BLaER1 treated with 17β-estradiol and CSF1 and Interleukin-3, amounts not matched to agents 10 nM and 100 nM (cell line): ENCODE results near the gene DYNC1H1.
A peak's percentile ranks its signal among the peaks of the same experiment; 100 is the strongest.

Experiments used
- H3K27ac ChIP-seq, 11 experiments: shearing (Covaris generic); formaldehyde crosslinking; 2 replicates each; pipeline ENCODE4 v1.8.1; 2022
- H3K27me3 ChIP-seq, 11 experiments: shearing (Covaris generic); formaldehyde crosslinking; 2 replicates each; pipeline ENCODE4 v1.8.1; 2022
- H3K36me3 ChIP-seq, 11 experiments: shearing (Covaris generic); formaldehyde crosslinking; 2 replicates each; pipeline ENCODE4 v1.8.1; 2022
- H3K4me1 ChIP-seq, 10 experiments: shearing (Covaris generic); formaldehyde crosslinking; 2 replicates each; pipeline ENCODE4 v1.8.1; 2022
- H3K4me2 ChIP-seq, 11 experiments: shearing (Covaris generic); formaldehyde crosslinking; 2 replicates each; pipeline ENCODE4 v1.8.1; 2022
- H3K4me3 ChIP-seq, 10 experiments: shearing (Covaris generic); formaldehyde crosslinking; 2 replicates each; pipeline ENCODE4 v1.8.1; 2022
- H3K9ac ChIP-seq, 11 experiments: shearing (Covaris generic); formaldehyde crosslinking; 2 replicates each; pipeline ENCODE4 v1.8.1; 2022
- H3K9me3 ChIP-seq, 11 experiments: shearing (Covaris generic); formaldehyde crosslinking; replicated peaks in 1 of 11; 2 replicates each; pipeline ENCODE4 v1.8.1; 2022
- H4K20me1 ChIP-seq, 11 experiments: shearing (Covaris generic); formaldehyde crosslinking; 2 replicates each; pipeline ENCODE4 v1.8.1; 2022
- Cebpa-rat ChIP-seq, 11 experiments: shearing (Covaris generic); IDR thresholded peaks; 2 replicates each; pipeline ENCODE4 v1.8.1; 2022

DYNC1H1 gene

GRCh38 chr14:101934601-101935150 is 29.7 kb upstream of the DYNC1H1 start:
- no peaks in the 10 kb centered on the region for H3K9me3 ChIP-seq
- no peak for TF ChIP-seq Cebpa-rat (IDR thresholded peaks at IDR 0.05)
- no peak overlapping the region for H3K4me2 ChIP-seq
- H3K9ac ChIP-seq: no peak overlapping the region
- no peaks in the 10 kb centered on the region for H3K36me3 ChIP-seq
- no peak overlapping the region for H3K27ac ChIP-seq
- no peak overlapping the region for H3K4me3 ChIP-seq
- no peaks in the 10 kb centered on the region for H3K27me3 ChIP-seq
- H4K20me1 ChIP-seq: no peaks in the 10 kb centered on the region
- H3K4me1 ChIP-seq: peaks cover 0 to 11% (median 0%) of the 10 kb centered on the region in 10 experiments; a peak in 2 of 20 replicates

- Histone ChIP-seq H3K9ac (no peak overlapping the region), H3K4me3 (no peak overlapping the region), H3K4me2 (no peak overlapping the region)
These were observed 26.2 kb upstream of the DYNC1H1 start for GRCh38 chr14:101937926-101938767.

GRCh38 chr14:101939646-101940170 is 24.7 kb upstream of the DYNC1H1 start:
- Histone ChIP-seq H3K9ac (no peak overlapping the region), H3K4me2 (no peak overlapping the region), H3K36me3 (no peaks in the 10 kb centered on the region), H3K27ac (no peak overlapping the region), H3K4me3 (no peak overlapping the region), H3K4me1 (no peaks in the 10 kb centered on the region), H4K20me1 (no peaks in the 10 kb centered on the region), H3K9me3 (no peaks in the 10 kb centered on the region), H3K27me3 (peaks cover 0 to 6% (median 2%) of the 10 kb centered on the region in 11 experiments; a peak in 6 of 22 replicates)
- no peak for TF ChIP-seq Cebpa-rat (IDR thresholded peaks at IDR 0.05)

More at GRCh38 chr14:101937926-101938767, 26.2 kb upstream of the DYNC1H1 start:
- no peak overlapping the region for H3K27ac ChIP-seq
- no peak for TF ChIP-seq Cebpa-rat (IDR thresholded peaks at IDR 0.05)
- no peaks in the 10 kb centered on the region for H3K36me3 ChIP-seq
- no peaks in the 10 kb centered on the region for H4K20me1 ChIP-seq
- H3K9me3 ChIP-seq: no peaks in the 10 kb centered on the region
- H3K4me1 ChIP-seq: peaks cover 0 to 10% (median 0%) of the 10 kb centered on the region in 10 experiments; a peak in 2 of 20 replicates
- no peaks in the 10 kb centered on the region for H3K27me3 ChIP-seq

GRCh38 chr14:101944451-101944850 is 19.9 kb upstream of the DYNC1H1 start:
- no peak for TF ChIP-seq Cebpa-rat (IDR thresholded peaks at IDR 0.05)
- peaks cover 0 to 22% (median 15%) of the 10 kb centered on the region in 11 experiments; a peak in 8 of 22 replicates for H3K27me3 ChIP-seq
- no peak overlapping the region for H3K4me2 ChIP-seq
- H3K9ac ChIP-seq: no peak overlapping the region
- H3K9me3 ChIP-seq: no peaks in the 10 kb centered on the region
- H3K36me3 ChIP-seq: no peaks in the 10 kb centered on the region
- no peak overlapping the region for H3K27ac ChIP-seq
- H3K4me3 ChIP-seq: no peak overlapping the region
- H3K4me1 ChIP-seq: peaks cover 10 to 21% (median 19%) of the 10 kb centered on the region in 10 experiments
- no peaks in the 10 kb centered on the region for H4K20me1 ChIP-seq

GRCh38 chr14:101945171-101945570 is 19.2 kb upstream of the DYNC1H1 start:
- H3K4me3 ChIP-seq: no peak overlapping the region
- TF ChIP-seq Cebpa-rat (IDR thresholded peaks at IDR 0.05): no peak
- H4K20me1 ChIP-seq: no peaks in the 10 kb centered on the region
- no peaks in the 10 kb centered on the region for H3K9me3 ChIP-seq
- H3K27ac ChIP-seq: no peak overlapping the region
- H3K27me3 ChIP-seq: peaks cover 0 to 22% (median 15%) of the 10 kb centered on the region in 11 experiments; a peak in 8 of 22 replicates
- no peak overlapping the region for H3K9ac ChIP-seq
- no peak overlapping the region for H3K4me2 ChIP-seq
- H3K4me1 ChIP-seq: peaks cover 17 to 28% (median 25%) of the 10 kb centered on the region in 10 experiments
- no peaks in the 10 kb centered on the region for H3K36me3 ChIP-seq

GRCh38 chr14:101947577-101947903 is 16.8 kb upstream of the DYNC1H1 start:
- peak overlapping the region; percentile 67 to 95 (median 78) for H3K4me3 ChIP-seq
- H3K9ac ChIP-seq: peak overlapping the region; percentile 81 to 100 (median 94)
- H3K9me3 ChIP-seq: no peaks in the 10 kb centered on the region
- H3K27ac ChIP-seq: peak overlapping the region; percentile 78 to 100 (median 95)
- H3K27me3 ChIP-seq: peaks cover 0 to 22% (median 15%) of the 10 kb centered on the region in 11 experiments; a peak in 8 of 22 replicates
- peak overlapping the region; percentile 77 to 99 (median 90) for H3K4me2 ChIP-seq
- TF ChIP-seq Cebpa-rat (IDR thresholded peaks at IDR 0.05): no peak
- peaks cover 23 to 34% (median 27%) of the 10 kb centered on the region in 10 experiments for H3K4me1 ChIP-seq
- peaks cover 0 to 4% (median 0%) of the 10 kb centered on the region in 11 experiments; a peak in 2 of 22 replicates for H4K20me1 ChIP-seq
- no peaks in the 10 kb centered on the region for H3K36me3 ChIP-seq

- H3K9me3 ChIP-seq: no peaks in the 10 kb centered on the region
- H3K4me1 ChIP-seq: peaks cover 23 to 34% (median 27%) of the 10 kb centered on the region in 10 experiments
- peak overlapping the region; percentile 81 to 100 (median 94) for H3K9ac ChIP-seq
- peaks cover 0 to 22% (median 15%) of the 10 kb centered on the region in 11 experiments; a peak in 8 of 22 replicates for H3K27me3 ChIP-seq
- peak overlapping the region; percentile 67 to 95 (median 78) for H3K4me3 ChIP-seq
- peaks cover 0 to 8% (median 0%) of the 10 kb centered on the region in 11 experiments; a peak in 2 of 22 replicates for H4K20me1 ChIP-seq
- TF ChIP-seq Cebpa-rat (IDR thresholded peaks at IDR 0.05): peak in 10 of 11 experiments; percentile 43 to 96 (median 85); a peak in 16 of 22 replicates
- H3K4me2 ChIP-seq: peak overlapping the region; percentile 92 to 100 (median 99)
- H3K27ac ChIP-seq: peak overlapping the region; percentile 78 to 100 (median 95)
- H3K36me3 ChIP-seq: no peaks in the 10 kb centered on the region
These were observed 16.3 kb upstream of the DYNC1H1 start for GRCh38 chr14:101947904-101948665.

GRCh38 chr14:101948666-101949216 is 15.6 kb upstream of the DYNC1H1 start:
- peak overlapping the region; percentile 67 to 95 (median 78) for H3K4me3 ChIP-seq
- peaks cover 0 to 10% (median 0%) of the 10 kb centered on the region in 11 experiments; a peak in 2 of 22 replicates for H4K20me1 ChIP-seq
- H3K27ac ChIP-seq: peak overlapping the region; percentile 78 to 100 (median 95)

More at GRCh38 chr14:101948666-101949216, 15.6 kb upstream of the DYNC1H1 start:
- H3K9ac ChIP-seq: peak overlapping the region; percentile 81 to 100 (median 94)
- peaks cover 23 to 34% (median 27%) of the 10 kb centered on the region in 10 experiments for H3K4me1 ChIP-seq
- H3K9me3 ChIP-seq: no peaks in the 10 kb centered on the region
- no peak for TF ChIP-seq Cebpa-rat (IDR thresholded peaks at IDR 0.05)
- H3K4me2 ChIP-seq: peak overlapping the region; percentile 92 to 100 (median 99)
- H3K36me3 ChIP-seq: no peaks in the 10 kb centered on the region
- peaks cover 0 to 22% (median 15%) of the 10 kb centered on the region in 11 experiments; a peak in 8 of 22 replicates for H3K27me3 ChIP-seq
